CD14-positive monocyte (primary cell): ENCODE measurements around the gene ARHGAP9. TPM values are rescaled to one million over a fixed set of nuclear protein-coding genes. Genes with fewer than 3 reads are reported as not detected.

Source experiments
- DNase-seq, 3 donors: peaks; one replicate each; pipeline ENCODE4 v3.0.0-alpha.2; 2011 to 2022
- H2AFZ ChIP-seq: 2 replicates; pipeline ENCODE4 v1.6.0; 2012; ENCODE audit warnings: mild to moderate bottlenecking, low read depth, low read length, inconsistent platforms; ENCODE audit not compliant: insufficient read depth, poor library complexity, severe bottlenecking
- H3K27ac ChIP-seq, 2 donors: 1 replicate in 1 of 2; 2 replicates in 1 of 2; pipeline ENCODE4 v1.5.1; 2012 to 2013; ENCODE audit warnings: low read length in 2 of 2, control low read depth in 1 of 2, inconsistent platforms in 1 of 2, low read depth in 1 of 2, mild to moderate bottlenecking in 1 of 2
- H3K27me3 ChIP-seq, 2 donors: one replicate each; pipeline versions ENCODE4 v1.6.0 to v1.6.1; 2011 to 2013; ENCODE audit warnings: low read length in 2 of 2; ENCODE audit not compliant: control insufficient read depth in 2 of 2, insufficient read depth in 2 of 2
- H3K36me3 ChIP-seq, 2 donors: replicated peaks in 1 of 2; 1 replicate in 1 of 2; 2 replicates in 1 of 2; pipeline versions ENCODE4 v1.5.1 to v1.6.1; 2012 to 2013; ENCODE audit warnings: low read length in 2 of 2, control low read depth in 1 of 2, inconsistent platforms in 1 of 2, mild to moderate bottlenecking in 1 of 2; ENCODE audit not compliant: insufficient read depth in 2 of 2, control insufficient read depth in 1 of 2
- H3K4me1 ChIP-seq, 2 donors: 1 replicate in 1 of 2; 2 replicates in 1 of 2; pipeline versions ENCODE4 v1.5.1 to v1.6.1; 2012 to 2013; ENCODE audit warnings: low read length in 2 of 2, control low read depth in 1 of 2, inconsistent platforms in 1 of 2, mild to moderate bottlenecking in 1 of 2, moderate library complexity in 1 of 2; ENCODE audit not compliant: insufficient read depth in 2 of 2, control insufficient read depth in 1 of 2
- H3K4me2 ChIP-seq: replicated peaks from 2 replicates; pipeline ENCODE3; 2012; ENCODE audit warnings: low read length, moderate library complexity, mild to moderate bottlenecking; ENCODE audit not compliant: poor library complexity, severe bottlenecking; ENCODE audit errors: extremely low read depth
- H3K4me3 ChIP-seq, 3 experiments: fragments of 200-600 bp in 1 of 3; sonication (generic) in 1 of 3; replicated peaks in 1 of 3; 1 replicate in 2 of 3; 2 replicates in 1 of 3; pipeline ENCODE4 v1.5.1; 2011 to 2013; ENCODE audit warnings: low read length in 3 of 3, mild to moderate bottlenecking in 3 of 3, control low read depth in 2 of 3, low read depth in 2 of 3, inconsistent platforms in 1 of 3, moderate library complexity in 1 of 3
- H3K79me2 ChIP-seq: 2 replicates; pipeline ENCODE4 v1.6.0; 2012; ENCODE audit warnings: mild to moderate bottlenecking, control low read depth, inconsistent platforms, low read length, moderate library complexity; ENCODE audit not compliant: insufficient read depth
- H3K9ac ChIP-seq: 2 replicates; pipeline ENCODE4 v1.6.0; 2017; ENCODE audit warnings: low read length, mild to moderate bottlenecking; ENCODE audit not compliant: insufficient read depth, poor library complexity, severe bottlenecking
- H3K9me3 ChIP-seq, 2 donors: replicated peaks in 1 of 2; 1 replicate in 1 of 2; 2 replicates in 1 of 2; pipeline versions ENCODE4 v1.5.1 to v1.6.1; 2012 to 2013; ENCODE audit warnings: low read length in 2 of 2, control low read depth in 1 of 2; ENCODE audit not compliant: control insufficient read depth in 1 of 2, insufficient read depth in 1 of 2
- H4K20me1 ChIP-seq: 2 replicates; pipeline ENCODE4 v1.6.0; 2012; ENCODE audit warnings: mild to moderate bottlenecking, low read length, control low read depth, moderate library complexity; ENCODE audit not compliant: insufficient read depth
- H3K27ac Mint-ChIP-seq, 7 donors: one replicate each; pipeline ENCODE4 v1.8.0; 2020; ENCODE audit warnings: mild to moderate bottlenecking in 7 of 7, mixed read lengths in 7 of 7, moderate library complexity in 6 of 7, inconsistent platforms in 2 of 7
- H3K27me3 Mint-ChIP-seq, 3 donors: one replicate each; pipeline ENCODE4 v1.8.0; 2021 to 2022; ENCODE audit warnings: low read depth in 3 of 3, mild to moderate bottlenecking in 3 of 3, mixed read lengths in 3 of 3, moderate library complexity in 3 of 3, inconsistent platforms in 1 of 3
- H3K36me3 Mint-ChIP-seq, 2 donors: one replicate each; pipeline ENCODE4 v1.8.0; 2020; ENCODE audit warnings: mixed read lengths in 2 of 2, inconsistent platforms in 1 of 2, mild to moderate bottlenecking in 1 of 2
- H3K4me1 Mint-ChIP-seq: one replicate; pipeline ENCODE4 v1.8.0; 2020; ENCODE audit warnings: mild to moderate bottlenecking, mixed read lengths
- H3K4me3 Mint-ChIP-seq, 2 donors: one replicate each; pipeline ENCODE4 v1.8.0; 2020; ENCODE audit warnings: mild to moderate bottlenecking in 2 of 2, mixed read lengths in 2 of 2, moderate library complexity in 1 of 2
- H3K9me3 Mint-ChIP-seq, 7 donors: one replicate each; pipeline ENCODE4 v1.8.0; 2020 to 2022; ENCODE audit warnings: mixed read lengths in 7 of 7, mild to moderate bottlenecking in 6 of 7, moderate library complexity in 6 of 7, inconsistent platforms in 2 of 7
- CTCF ChIP-seq: fragments of 200-600 bp; IDR thresholded peaks from one replicate; pipeline ENCODE4 v1.8.0; 2022; ENCODE audit warnings: antibody characterized with exemption, mild to moderate bottlenecking
- WGBS: methylation state at CpG from one replicate; pipeline ENCODE4 v1.1.5; 2013; ENCODE audit warnings: missing lambda C conversion rate; ENCODE audit not compliant: insufficient coverage; 5-methylcytosine and 5-hydroxymethylcytosine counted together
- intact Hi-C, 2 donors: fragments of 100-400 bp; cut with micrococcal nuclease; formaldehyde crosslinking; loops; one replicate each; pipeline versions ENCODE4 v1.15.0 to v1.15.1; 2023
- polyA plus RNA-seq, 3 donors: library from polyadenylated mRNA; depleted of rRNA in 1 of 3; unstranded in 2 of 3; stranded (reverse) in 1 of 3; fragments of 300-500 nt in 2 of 3; fragments of >200 nt in 1 of 3; fragmentation: Illumina TruSeq in 2 of 3; gene quantifications; 1 replicate in 2 of 3; 2 replicates in 1 of 3; pipeline ENCODE4 v1.2.3, GENCODE V29; 2012 to 2021

Gene ARHGAP9
- polyA plus RNA-seq, 3 donors, result 211 to 581 (median 213) TPM

DNA sequence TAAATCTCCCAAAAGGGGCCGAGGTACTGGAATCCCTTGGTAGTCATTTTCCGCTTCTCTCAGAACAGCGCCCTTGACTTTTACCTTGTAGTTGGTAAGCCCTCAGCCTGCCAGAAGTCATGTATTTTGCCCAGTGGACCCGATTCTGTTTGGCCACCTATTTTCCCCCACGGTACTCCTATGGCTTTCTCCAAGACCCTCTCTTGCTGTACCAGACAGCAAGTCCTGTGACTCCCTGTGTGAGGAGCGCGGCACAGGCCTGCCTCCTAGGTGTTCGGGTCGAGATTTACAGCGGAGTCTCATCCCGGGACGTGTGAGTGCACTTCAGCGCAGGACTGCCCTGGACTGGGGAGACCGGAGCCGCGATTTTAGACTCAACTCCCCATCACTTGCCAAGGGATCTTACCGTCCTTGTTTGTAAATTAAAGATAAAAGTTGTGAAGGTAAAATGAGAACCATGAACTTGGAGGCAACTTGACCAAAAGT is 41.9 kb upstream of the ARHGAP9 start:
- no peaks in the 10 kb centered on the region for H3K27me3 ChIP-seq
- H2AFZ ChIP-seq, result no peak overlapping the region
- peak overlapping the region; percentile 96 to 99 for H3K27ac ChIP-seq
- H3K4me1 ChIP-seq, result peaks cover 52 to 61% of the 10 kb centered on the region in 2 donors
- Mint-ChIP-seq H3K27ac (peak overlapping the region; percentile 99 to 100 (median 99)), H3K4me3 (peak overlapping the region; percentile 77 to 86), H3K27me3 (peaks cover 0 to 1% (median 0%) of the 10 kb centered on the region in 3 donors), H3K9me3 (peaks cover 0 to 2% (median 0%) of the 10 kb centered on the region in 7 donors), H3K36me3 (peaks cover 44 to 51% of the 10 kb centered on the region in 2 donors), H3K4me1 (peaks cover 51% of the 10 kb centered on the region)
- intact Hi-C loops, result loop anchor here (5.0 kb wide), 3 partner anchors 34 to 416 kb away; partner anchors contain the start of genes ARHGAP9 (in 1 of the 2) and MARS1 (in 1 of the 2)
- peak overlapping the region in 1 of 3 experiments; percentile 98 for H3K4me3 ChIP-seq
- DNase-seq, result no peak
- peak overlapping the region; percentile 75 for H3K9ac ChIP-seq
- H3K36me3 ChIP-seq, result peaks cover 42 to 43% of the 10 kb centered on the region in 2 donors
- no peaks in the 10 kb centered on the region for H3K9me3 ChIP-seq
- TF ChIP-seq CTCF, result no peak
- H4K20me1 ChIP-seq, result peaks cover 72% of the 10 kb centered on the region
- peaks cover 70% of the 10 kb centered on the region for H3K79me2 ChIP-seq
- peak overlapping the region; percentile 98 for H3K4me2 ChIP-seq
- 73% methylated on average over 8 of the region's 17 CpGs for WGBS

GRCh38 chr12:57520053-57520818 is 40.6 kb upstream of the ARHGAP9 start, which contains the start of gene DDIT3:
TSS of gene DDIT3 (minus strand) at chr12:57520514. CDS start at chr12:57517406, 3,108 bp downstream.
- H2AFZ ChIP-seq, result no peak within 1 kb of the TSS
- peaks cover 69% of the 10 kb centered on the region for H4K20me1 ChIP-seq
- H3K4me3 Mint-ChIP-seq, result peak within 1 kb of the TSS; percentile 96 to 97
- peaks cover 52 to 58% of the 10 kb centered on the region in 2 donors for H3K4me1 ChIP-seq
- H3K4me1 Mint-ChIP-seq, result peaks cover 51% of the 10 kb centered on the region
- H3K4me2 ChIP-seq, result peak within 1 kb of the TSS; percentile 98
- DNase-seq, result peak; percentile 99 to 100 (median 99)
- peak within 1 kb of the TSS; percentile 97 for H3K9ac ChIP-seq
- peaks cover 60% of the 10 kb centered on the region for H3K79me2 ChIP-seq
- TF ChIP-seq CTCF, result no peak
- H3K27ac ChIP-seq, result peak within 1 kb of the TSS; percentile 98 to 99
- peaks cover 42 to 43% of the 10 kb centered on the region in 2 donors for H3K36me3 ChIP-seq
- WGBS, result under 1% methylated on average over 15 of the region's 52 CpGs
- no peaks in the 10 kb centered on the region for H3K27me3 ChIP-seq
- peaks cover 50 to 51% of the 10 kb centered on the region in 2 donors for H3K36me3 Mint-ChIP-seq
- peaks cover 0 to 2% (median 0%) of the 10 kb centered on the region in 7 donors for H3K9me3 Mint-ChIP-seq
- H3K27me3 Mint-ChIP-seq, result peaks cover 0 to 1% (median 0%) of the 10 kb centered on the region in 3 donors
- H3K9me3 ChIP-seq, result no peaks in the 10 kb centered on the region
- H3K27ac Mint-ChIP-seq, result peak within 1 kb of the TSS; percentile 99 to 100 (median 99)
- intact Hi-C loops, result loop anchor here (5.0 kb wide), 3 partner anchors 33 to 417 kb away; partner anchors contain the start of genes ARHGAP9 (in 1 of the 2) and MARS1 (in 1 of the 2)
- peak within 1 kb of the TSS; percentile 70 to 98 (median 89) for H3K4me3 ChIP-seq
